Measurements from ENCODE around the gene PPP1R13L.

DNA sequence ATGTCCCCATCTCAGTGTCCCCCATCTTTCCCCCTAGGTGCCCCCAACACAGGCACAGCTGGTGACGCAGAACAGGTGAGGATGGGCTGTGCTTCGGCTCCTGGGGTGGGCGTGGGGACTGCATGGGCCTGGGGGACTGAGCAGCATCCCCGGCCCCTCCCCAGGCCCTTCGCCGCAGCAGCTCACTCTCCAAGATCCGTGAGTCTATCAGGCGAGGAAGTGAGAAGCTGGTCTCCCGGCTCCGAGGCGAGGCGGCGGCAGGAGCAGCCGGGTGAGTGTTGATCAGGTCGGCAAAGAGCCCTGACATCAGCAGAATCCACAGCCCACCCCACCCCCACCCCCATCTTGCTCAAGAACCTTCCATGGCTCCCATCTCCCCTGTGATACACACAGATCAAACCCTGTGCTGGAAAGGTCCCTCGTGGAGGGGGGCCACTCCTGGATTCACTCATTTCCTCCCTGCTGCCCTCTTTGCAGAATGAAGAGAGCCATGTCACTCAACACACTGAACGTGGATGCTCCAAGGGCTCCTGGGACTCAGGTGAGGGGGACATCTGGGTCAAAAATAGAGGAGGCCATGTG lies 54.3 kb downstream of the PPP1R13L start:
- TF ChIP-seq, protein P1, sequence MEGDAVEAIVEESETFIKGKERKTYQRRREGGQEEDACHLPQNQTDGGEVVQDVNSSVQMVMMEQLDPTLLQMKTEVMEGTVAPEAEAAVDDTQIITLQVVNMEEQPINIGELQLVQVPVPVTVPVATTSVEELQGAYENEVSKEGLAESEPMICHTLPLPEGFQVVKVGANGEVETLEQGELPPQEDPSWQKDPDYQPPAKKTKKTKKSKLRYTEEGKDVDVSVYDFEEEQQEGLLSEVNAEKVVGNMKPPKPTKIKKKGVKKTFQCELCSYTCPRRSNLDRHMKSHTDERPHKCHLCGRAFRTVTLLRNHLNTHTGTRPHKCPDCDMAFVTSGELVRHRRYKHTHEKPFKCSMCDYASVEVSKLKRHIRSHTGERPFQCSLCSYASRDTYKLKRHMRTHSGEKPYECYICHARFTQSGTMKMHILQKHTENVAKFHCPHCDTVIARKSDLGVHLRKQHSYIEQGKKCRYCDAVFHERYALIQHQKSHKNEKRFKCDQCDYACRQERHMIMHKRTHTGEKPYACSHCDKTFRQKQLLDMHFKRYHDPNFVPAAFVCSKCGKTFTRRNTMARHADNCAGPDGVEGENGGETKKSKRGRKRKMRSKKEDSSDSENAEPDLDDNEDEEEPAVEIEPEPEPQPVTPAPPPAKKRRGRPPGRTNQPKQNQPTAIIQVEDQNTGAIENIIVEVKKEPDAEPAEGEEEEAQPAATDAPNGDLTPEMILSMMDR (IDR thresholded peaks at IDR 0.05; ENCODE audit: low read depth, low read length), result no peak
- TF ChIP-seq EZH2phosphoT487 (IDR thresholded peaks at IDR 0.05; ENCODE audit: low read depth), result no peak
